HepG2 (cell line): ENCODE measurements around the gene PARVB. TPM values are rescaled to one million over a fixed set of nuclear protein-coding genes. Genes with fewer than 3 reads are reported as not detected.

ENCODE experiments used
- ATAC-seq: fragments of 200-7000 bp; cut with Tn5 transposase; 3 replicates; pipeline ENCODE4 v1.9.1; 2020; ENCODE audit warnings: mild to moderate bottlenecking, moderate library complexity
- BruUV-seq: library from RNA; stranded (reverse); fragments of 400-500 nt; replicated peaks from 2 replicates; lab custom pipeline; 2021; lab: Mats Ljungman, UMichigan
- CTCF ChIA-PET: fragments of 300-600 bp; formaldehyde crosslinking; extraction: SDS; loops from one replicate; lab custom pipeline; 2021; ENCODE audit warnings: low total read pairs, inconsistent platforms, low intra/inter-chr PET ratio; lab: Yijun Ruan, JAX
- POLR2A ChIA-PET: fragments of 350-600 bp; sonication (Branson Sonifier 250); formaldehyde crosslinking; loops from one replicate; lab custom pipeline; 2020; ENCODE audit warnings: antibody characterized with exemption, inconsistent platforms; lab: Yijun Ruan, JAX
- DNase-seq: peaks from one replicate; pipeline ENCODE4 v3.0.0-alpha.2; 2015; ENCODE audit warnings: low spot score
- FAIRE-seq: peaks from 3 replicates; lab custom pipeline; 2011; peaks lifted over from hg19 to GRCh38; lab: Jason Lieb, UNC
- H2AFZ ChIP-seq: one replicate; pipeline ENCODE4 v1.6.1; 2011; ENCODE audit warnings: low read length, inconsistent platforms
- H3K27ac ChIP-seq: fragments of 300-600 bp; 3 replicates; pipeline ENCODE4 v1.8.0; 2011; ENCODE audit warnings: mixed run types, mild to moderate bottlenecking, mixed read lengths, low read length, inconsistent platforms; ENCODE audit not compliant: insufficient read depth; ENCODE audit errors: extremely low read length
- H3K27me3 ChIP-seq, 2 experiments: fragments of 200-600 bp in 1 of 2; 2 replicates in 1 of 2; 3 replicates in 1 of 2; pipeline versions ENCODE4 v1.6.0 to v1.8.0; 2011; ENCODE audit warnings: low read length in 2 of 2, mild to moderate bottlenecking in 2 of 2, moderate library complexity in 2 of 2, inconsistent platforms in 1 of 2; ENCODE audit not compliant: insufficient read depth in 2 of 2, control insufficient read depth in 1 of 2
- H3K36me3 ChIP-seq, 2 experiments: fragments of 200-600 bp in 1 of 2; replicated peaks in 1 of 2; 2 replicates in 1 of 2; 3 replicates in 1 of 2; pipeline versions ENCODE4 v1.5.1 to v1.8.0; 2011; ENCODE audit warnings: low read length in 2 of 2, inconsistent platforms in 1 of 2; ENCODE audit not compliant: insufficient read depth in 2 of 2, control insufficient read depth in 1 of 2
- H3K4me1 ChIP-seq: 2 replicates; pipeline ENCODE4 v1.5.1; 2012; ENCODE audit warnings: low read length, inconsistent platforms; ENCODE audit not compliant: insufficient read depth
- H3K4me2 ChIP-seq: 2 replicates; pipeline ENCODE4 v1.6.0; 2011; ENCODE audit warnings: low read depth, low read length, inconsistent platforms
- H3K4me3 ChIP-seq, 3 experiments: fragments of 200-600 bp in 1 of 3; sonication (generic), shearing (Covaris generic) in 1 of 3; replicated peaks in 1 of 3; 2 replicates each; pipeline ENCODE4 v1.5.1; 2011 to 2016; ENCODE audit warnings: low read length in 3 of 3, inconsistent platforms in 2 of 3, low read depth in 2 of 3, mild to moderate bottlenecking in 2 of 3, control low read depth in 1 of 3, mixed read lengths in 1 of 3; ENCODE audit not compliant: insufficient read depth in 1 of 3
- H3K79me2 ChIP-seq: one replicate; pipeline ENCODE4 v1.6.1; 2011; ENCODE audit warnings: low read length, inconsistent platforms; ENCODE audit not compliant: insufficient read depth
- H3K9ac ChIP-seq: 2 replicates; pipeline ENCODE4 v1.6.0; 2011; ENCODE audit warnings: mild to moderate bottlenecking, low read depth, low read length, inconsistent platforms; ENCODE audit not compliant: insufficient read depth
- H3K9me3 ChIP-seq: 2 replicates; pipeline ENCODE4 v1.5.1; 2012; ENCODE audit warnings: mild to moderate bottlenecking, low read length
- H4K20me1 ChIP-seq: 2 replicates; pipeline ENCODE4 v1.6.0; 2011; ENCODE audit warnings: inconsistent platforms, mild to moderate bottlenecking, low read length, moderate library complexity; ENCODE audit not compliant: insufficient read depth
- BRCA1 ChIP-seq: sonication (generic); formaldehyde crosslinking; IDR thresholded peaks from 2 replicates; pipeline ENCODE4 v1.4.0; 2020; ENCODE audit warnings: missing genetic modification reagents
- GLI4 ChIP-seq: sonication (generic); formaldehyde crosslinking; IDR thresholded peaks from 2 replicates; pipeline ENCODE4 v1.5.1; 2020; ENCODE audit warnings: missing genetic modification reagents, mild to moderate bottlenecking, moderate library complexity, borderline replicate concordance
- GPN1 ChIP-seq: sonication (generic); formaldehyde crosslinking; IDR thresholded peaks from 2 replicates; pipeline ENCODE4 v1.5.1; 2020; ENCODE audit warnings: missing genetic modification reagents, borderline replicate concordance
- KDM2A ChIP-seq: sonication (generic); formaldehyde crosslinking; IDR thresholded peaks from 2 replicates; pipeline ENCODE4 v1.4.0; 2020; ENCODE audit warnings: low read depth, missing genetic modification reagents, borderline replicate concordance
- SMYD3 ChIP-seq: sonication (generic); formaldehyde crosslinking; IDR thresholded peaks from 2 replicates; pipeline ENCODE4 v1.8.1; 2023; ENCODE audit warnings: mild to moderate bottlenecking, missing genetic modification reagents
- U2AF1 ChIP-seq: fragments of 200-400 bp; formaldehyde crosslinking; optimal IDR thresholded peaks from 2 replicates; pipeline ENCODE3; 2017; ENCODE audit warnings: mild to moderate bottlenecking, low read depth, low read length
- ZNF572 ChIP-seq: sonication (generic); formaldehyde crosslinking; IDR thresholded peaks from 2 replicates; pipeline ENCODE4 v1.5.1; 2020; ENCODE audit warnings: mild to moderate bottlenecking, missing genetic modification reagents
- ZNF7 ChIP-seq: IDR thresholded peaks from 2 replicates; pipeline ENCODE4 v1.6.1; 2016; ENCODE audit warnings: missing biosample characterization, missing genetic modification reagents
- ZNF781 ChIP-seq: sonication (generic); formaldehyde crosslinking; IDR thresholded peaks from 2 replicates; pipeline ENCODE4 v1.5.1; 2020; ENCODE audit warnings: borderline replicate concordance, mild to moderate bottlenecking, missing genetic modification reagents; ENCODE audit errors: not compliant biosample characterization
- ZZZ3 ChIP-seq: sonication (generic); formaldehyde crosslinking; IDR thresholded peaks from 2 replicates; pipeline ENCODE4 v1.4.0; 2020; ENCODE audit warnings: missing genetic modification reagents, mild to moderate bottlenecking, borderline replicate concordance
- WGBS: methylation state at CpG from one replicate; pipeline ENCODE4 v1.1.6; 2017; ENCODE audit warnings: low lambda C conversion rate; 5-methylcytosine and 5-hydroxymethylcytosine counted together
- in situ Hi-C: cut with HindIII; loops from 2 replicates; pipeline ENCODE4 v1.10.0; 2017; ENCODE audit warnings: low pct_unique_long_range_greater_than_20kb; ENCODE audit not compliant: extremely low pct_ligation_motif_present
- intact Hi-C: fragments of 100-400 bp; cut with micrococcal nuclease; formaldehyde crosslinking; loops from one replicate; pipeline ENCODE4 v1.10.0; 2022; ENCODE audit not compliant: unreplicated experiment
- polyA plus RNA-seq, 8 experiments: library from polyadenylated mRNA; depleted of rRNA in 3 of 8; stranded (reverse) in 7 of 8; unstranded in 1 of 8; fragments of >200 nt; fragmentation: Illumina TruSeq in 4 of 8; extraction: Trizol in 4 of 8; gene quantifications; 2 replicates each; pipeline versions ENCODE4 v1.2.1 to v1.2.3, GENCODE V29; 2011 to 2016; ENCODE audit warnings: low read depth in 4 of 8, missing spikeins in 1 of 8, mixed read lengths in 1 of 8; ENCODE audit not compliant: insufficient read depth in 1 of 8
- total RNA-seq, 5 experiments: library from RNA; depleted of rRNA; stranded (reverse); fragments of >200 nt; fragmentation: Illumina TruSeq; extraction: Trizol; gene quantifications; 2 replicates each; pipeline ENCODE4 v1.2.3, GENCODE V29; 2016; ENCODE audit warnings: low read depth in 1 of 5
- TF ChIP-seq, protein P1 (sequence below): sonication (generic); formaldehyde crosslinking; IDR thresholded peaks from 2 replicates; pipeline ENCODE4 v1.5.1; 2020; ENCODE audit warnings: missing genetic modification reagents, mild to moderate bottlenecking, borderline replicate concordance
- TF ChIP-seq, protein P2 (sequence below): sonication (generic); formaldehyde crosslinking; IDR thresholded peaks from 2 replicates; pipeline ENCODE4 v1.8.0; 2022; ENCODE audit warnings: missing genetic modification reagents, mild to moderate bottlenecking, borderline replicate concordance
- TF ChIP-seq, protein P3 (sequence below): sonication (generic); formaldehyde crosslinking; IDR thresholded peaks from 2 replicates; pipeline ENCODE4 v1.5.1; 2020; ENCODE audit warnings: mild to moderate bottlenecking, missing genetic modification reagents, borderline replicate concordance
- TF ChIP-seq, protein P4 (sequence below): sonication (generic); formaldehyde crosslinking; conservative IDR thresholded peaks from 2 replicates; pipeline ENCODE4 v1.8.1; 2023; ENCODE audit warnings: missing genetic modification reagents

PARVB gene
- total and polyA plus RNA-seq, 2 of the 13 experiments (the other 11 are each of a cell fraction or from before 2014, with no cell fraction given): 0.11 to 0.15 TPM

DNA sequence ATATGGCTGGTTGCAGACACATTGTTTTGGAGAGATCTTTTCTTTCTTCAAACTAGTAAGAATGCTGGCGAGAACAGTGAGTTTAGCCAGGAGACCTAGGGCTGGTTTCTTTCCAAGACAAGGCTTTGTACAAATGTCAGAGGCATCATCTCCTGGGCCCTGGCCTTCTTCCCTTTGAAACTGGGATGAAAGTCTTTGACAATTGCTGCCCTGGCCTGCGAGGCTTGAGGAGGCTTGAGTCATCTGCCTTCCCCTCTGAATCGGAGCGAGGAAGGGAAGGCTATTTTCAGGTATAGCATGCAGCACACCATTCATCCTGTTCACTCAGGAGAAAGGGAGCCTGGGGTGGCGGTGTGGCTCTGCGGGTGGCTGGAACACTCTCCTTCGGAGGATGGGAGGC is 135.1 kb downstream of the PARVB start:
- no peak overlapping the region for H3K27ac ChIP-seq
- no peak overlapping the region for H3K4me2 ChIP-seq
- peaks cover 0 to 1% of the 10 kb centered on the region in 2 experiments; a peak in 1 of 5 replicates for H3K27me3 ChIP-seq
- no peaks in the 10 kb centered on the region for H3K36me3 ChIP-seq
- ATAC-seq (no peak), DNase-seq (no peak), FAIRE-seq (no peak)
- intact Hi-C loops (no loop called here), in situ Hi-C loops (no loop called here)
- H3K9me3 ChIP-seq: no peaks in the 10 kb centered on the region
- H3K4me1 ChIP-seq: no peaks in the 10 kb centered on the region
- H3K9ac ChIP-seq: no peak overlapping the region
- 31% methylated on average over 7 of the region's 7 CpGs for WGBS
- ChIA-PET POLR2A (no interaction called here), CTCF (no interaction called here)
- H2AFZ ChIP-seq: no peak overlapping the region
- no TSS peak for BruUV-seq
- no peaks in the 10 kb centered on the region for H3K79me2 ChIP-seq
- no peaks in the 10 kb centered on the region for H4K20me1 ChIP-seq
- H3K4me3 ChIP-seq: no peak overlapping the region
- TF ChIP-seq ZNF781 (CRISPR knock-in tag) (no peak), SMYD3 (CRISPR knock-in tag) (no peak), ZZZ3 (no peak), KDM2A (CRISPR knock-in tag) (no peak), GLI4 (CRISPR knock-in tag) (no peak), ZNF7 (no peak), BRCA1 (CRISPR knock-in tag) (no peak), ZNF572 (CRISPR knock-in tag) (no peak), U2AF1 (no peak), GPN1 (CRISPR knock-in tag) (no peak)
- TF ChIP-seq, protein P1, sequence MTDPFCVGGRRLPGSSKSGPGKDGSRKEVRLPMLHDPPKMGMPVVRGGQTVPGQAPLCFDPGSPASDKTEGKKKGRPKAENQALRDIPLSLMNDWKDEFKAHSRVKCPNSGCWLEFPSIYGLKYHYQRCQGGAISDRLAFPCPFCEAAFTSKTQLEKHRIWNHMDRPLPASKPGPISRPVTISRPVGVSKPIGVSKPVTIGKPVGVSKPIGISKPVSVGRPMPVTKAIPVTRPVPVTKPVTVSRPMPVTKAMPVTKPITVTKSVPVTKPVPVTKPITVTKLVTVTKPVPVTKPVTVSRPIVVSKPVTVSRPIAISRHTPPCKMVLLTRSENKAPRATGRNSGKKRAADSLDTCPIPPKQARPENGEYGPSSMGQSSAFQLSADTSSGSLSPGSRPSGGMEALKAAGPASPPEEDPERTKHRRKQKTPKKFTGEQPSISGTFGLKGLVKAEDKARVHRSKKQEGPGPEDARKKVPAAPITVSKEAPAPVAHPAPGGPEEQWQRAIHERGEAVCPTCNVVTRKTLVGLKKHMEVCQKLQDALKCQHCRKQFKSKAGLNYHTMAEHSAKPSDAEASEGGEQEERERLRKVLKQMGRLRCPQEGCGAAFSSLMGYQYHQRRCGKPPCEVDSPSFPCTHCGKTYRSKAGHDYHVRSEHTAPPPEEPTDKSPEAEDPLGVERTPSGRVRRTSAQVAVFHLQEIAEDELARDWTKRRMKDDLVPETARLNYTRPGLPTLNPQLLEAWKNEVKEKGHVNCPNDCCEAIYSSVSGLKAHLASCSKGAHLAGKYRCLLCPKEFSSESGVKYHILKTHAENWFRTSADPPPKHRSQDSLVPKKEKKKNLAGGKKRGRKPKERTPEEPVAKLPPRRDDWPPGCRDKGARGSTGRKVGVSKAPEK (CRISPR knock-in tag): no peak
- TF ChIP-seq, protein P2, sequence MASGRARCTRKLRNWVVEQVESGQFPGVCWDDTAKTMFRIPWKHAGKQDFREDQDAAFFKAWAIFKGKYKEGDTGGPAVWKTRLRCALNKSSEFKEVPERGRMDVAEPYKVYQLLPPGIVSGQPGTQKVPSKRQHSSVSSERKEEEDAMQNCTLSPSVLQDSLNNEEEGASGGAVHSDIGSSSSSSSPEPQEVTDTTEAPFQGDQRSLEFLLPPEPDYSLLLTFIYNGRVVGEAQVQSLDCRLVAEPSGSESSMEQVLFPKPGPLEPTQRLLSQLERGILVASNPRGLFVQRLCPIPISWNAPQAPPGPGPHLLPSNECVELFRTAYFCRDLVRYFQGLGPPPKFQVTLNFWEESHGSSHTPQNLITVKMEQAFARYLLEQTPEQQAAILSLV (CRISPR knock-in tag): no peak
- TF ChIP-seq, protein P3, sequence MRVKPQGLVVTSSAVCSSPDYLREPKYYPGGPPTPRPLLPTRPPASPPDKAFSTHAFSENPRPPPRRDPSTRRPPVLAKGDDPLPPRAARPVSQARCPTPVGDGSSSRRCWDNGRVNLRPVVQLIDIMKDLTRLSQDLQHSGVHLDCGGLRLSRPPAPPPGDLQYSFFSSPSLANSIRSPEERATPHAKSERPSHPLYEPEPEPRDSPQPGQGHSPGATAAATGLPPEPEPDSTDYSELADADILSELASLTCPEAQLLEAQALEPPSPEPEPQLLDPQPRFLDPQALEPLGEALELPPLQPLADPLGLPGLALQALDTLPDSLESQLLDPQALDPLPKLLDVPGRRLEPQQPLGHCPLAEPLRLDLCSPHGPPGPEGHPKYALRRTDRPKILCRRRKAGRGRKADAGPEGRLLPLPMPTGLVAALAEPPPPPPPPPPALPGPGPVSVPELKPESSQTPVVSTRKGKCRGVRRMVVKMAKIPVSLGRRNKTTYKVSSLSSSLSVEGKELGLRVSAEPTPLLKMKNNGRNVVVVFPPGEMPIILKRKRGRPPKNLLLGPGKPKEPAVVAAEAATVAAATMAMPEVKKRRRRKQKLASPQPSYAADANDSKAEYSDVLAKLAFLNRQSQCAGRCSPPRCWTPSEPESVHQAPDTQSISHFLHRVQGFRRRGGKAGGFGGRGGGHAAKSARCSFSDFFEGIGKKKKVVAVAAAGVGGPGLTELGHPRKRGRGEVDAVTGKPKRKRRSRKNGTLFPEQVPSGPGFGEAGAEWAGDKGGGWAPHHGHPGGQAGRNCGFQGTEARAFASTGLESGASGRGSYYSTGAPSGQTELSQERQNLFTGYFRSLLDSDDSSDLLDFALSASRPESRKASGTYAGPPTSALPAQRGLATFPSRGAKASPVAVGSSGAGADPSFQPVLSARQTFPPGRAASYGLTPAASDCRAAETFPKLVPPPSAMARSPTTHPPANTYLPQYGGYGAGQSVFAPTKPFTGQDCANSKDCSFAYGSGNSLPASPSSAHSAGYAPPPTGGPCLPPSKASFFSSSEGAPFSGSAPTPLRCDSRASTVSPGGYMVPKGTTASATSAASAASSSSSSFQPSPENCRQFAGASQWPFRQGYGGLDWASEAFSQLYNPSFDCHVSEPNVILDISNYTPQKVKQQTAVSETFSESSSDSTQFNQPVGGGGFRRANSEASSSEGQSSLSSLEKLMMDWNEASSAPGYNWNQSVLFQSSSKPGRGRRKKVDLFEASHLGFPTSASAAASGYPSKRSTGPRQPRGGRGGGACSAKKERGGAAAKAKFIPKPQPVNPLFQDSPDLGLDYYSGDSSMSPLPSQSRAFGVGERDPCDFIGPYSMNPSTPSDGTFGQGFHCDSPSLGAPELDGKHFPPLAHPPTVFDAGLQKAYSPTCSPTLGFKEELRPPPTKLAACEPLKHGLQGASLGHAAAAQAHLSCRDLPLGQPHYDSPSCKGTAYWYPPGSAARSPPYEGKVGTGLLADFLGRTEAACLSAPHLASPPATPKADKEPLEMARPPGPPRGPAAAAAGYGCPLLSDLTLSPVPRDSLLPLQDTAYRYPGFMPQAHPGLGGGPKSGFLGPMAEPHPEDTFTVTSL: no peak
- TF ChIP-seq, protein P4, sequence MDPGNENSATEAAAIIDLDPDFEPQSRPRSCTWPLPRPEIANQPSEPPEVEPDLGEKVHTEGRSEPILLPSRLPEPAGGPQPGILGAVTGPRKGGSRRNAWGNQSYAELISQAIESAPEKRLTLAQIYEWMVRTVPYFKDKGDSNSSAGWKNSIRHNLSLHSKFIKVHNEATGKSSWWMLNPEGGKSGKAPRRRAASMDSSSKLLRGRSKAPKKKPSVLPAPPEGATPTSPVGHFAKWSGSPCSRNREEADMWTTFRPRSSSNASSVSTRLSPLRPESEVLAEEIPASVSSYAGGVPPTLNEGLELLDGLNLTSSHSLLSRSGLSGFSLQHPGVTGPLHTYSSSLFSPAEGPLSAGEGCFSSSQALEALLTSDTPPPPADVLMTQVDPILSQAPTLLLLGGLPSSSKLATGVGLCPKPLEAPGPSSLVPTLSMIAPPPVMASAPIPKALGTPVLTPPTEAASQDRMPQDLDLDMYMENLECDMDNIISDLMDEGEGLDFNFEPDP: no peak
